ENCODE measurements around the gene VPS26C. TPM values are rescaled to one million over a fixed set of nuclear protein-coding genes. Genes with fewer than 3 reads are reported as not detected.

Gene VPS26C
- total RNA-seq, 1 experiment from 2014 or later, result 41.4 TPM

DNA sequence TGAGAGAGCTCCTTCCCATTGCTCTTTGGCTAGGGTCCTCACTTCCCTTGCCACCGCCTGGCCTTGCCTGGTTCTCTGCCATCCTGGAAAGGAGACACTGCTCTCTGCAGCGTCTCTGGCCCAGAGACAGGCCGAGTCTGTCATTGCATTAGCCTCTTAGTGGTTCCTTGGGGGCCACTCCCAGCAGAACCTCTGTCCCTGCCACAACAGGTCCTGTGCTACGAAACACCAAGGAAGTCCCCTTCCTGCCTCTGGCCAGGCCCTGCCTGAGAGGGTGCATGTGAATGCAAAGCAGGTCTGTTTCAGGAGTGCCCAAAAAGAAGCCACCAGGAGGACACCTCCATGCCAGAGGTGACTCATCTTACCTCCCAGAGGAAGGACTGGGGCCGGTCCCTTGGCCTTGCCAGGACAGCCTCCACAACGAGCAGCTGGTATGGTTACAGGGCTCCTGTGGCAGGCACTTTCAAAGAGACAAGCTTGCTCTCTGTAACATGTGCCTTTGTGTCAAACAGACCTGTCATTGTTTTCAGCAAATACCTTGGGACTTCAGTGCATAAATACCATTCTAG is 59.6 kb downstream of the VPS26C start:
- no peak for DNase-seq (ENCODE audit: extremely low read depth, low read depth)

DNA sequence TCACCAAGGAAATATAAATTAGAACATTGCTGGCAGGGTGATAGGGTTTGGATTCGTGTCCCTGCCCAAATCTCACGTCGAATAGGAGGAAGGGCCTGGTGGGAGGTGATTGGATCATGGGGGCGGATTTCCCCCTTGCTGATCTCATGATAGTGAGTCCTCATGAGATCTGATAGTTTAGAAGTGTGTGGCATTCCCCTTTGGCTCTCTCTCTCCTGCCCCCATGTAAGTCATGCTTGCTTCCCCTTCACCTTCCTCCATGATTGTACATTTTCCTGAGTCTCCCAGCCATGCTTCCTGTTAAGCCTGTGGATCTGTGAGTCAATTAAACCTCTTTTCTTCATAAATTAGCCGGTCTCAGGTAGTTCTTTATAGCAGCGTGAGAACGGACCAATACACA is 60.6 kb downstream of the VPS26C start:
- DNase-seq (ENCODE audit: extremely low read depth, low read depth), result no peak

DNA sequence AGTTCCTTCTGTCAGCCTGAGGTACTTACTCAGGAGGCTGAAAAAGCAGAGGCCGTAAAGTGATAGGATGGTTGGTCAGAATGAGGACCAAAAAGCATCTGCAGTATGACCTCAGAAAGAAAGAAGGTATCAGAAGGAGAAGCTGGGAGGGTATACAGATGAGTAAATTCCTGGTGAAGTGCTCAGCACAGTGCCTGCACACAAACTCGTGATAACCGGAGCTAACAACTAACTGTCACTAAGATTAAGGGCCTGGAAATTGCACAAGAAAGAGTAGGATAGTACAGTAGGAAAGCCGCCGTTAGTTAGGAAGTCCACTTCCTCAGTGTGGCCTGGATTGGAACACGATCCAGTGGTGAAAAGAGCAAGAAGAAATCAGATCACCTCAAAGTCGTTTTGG is 62.6 kb downstream of the VPS26C start:
- no peak for DNase-seq (ENCODE audit: extremely low read depth, low read depth)

DNA sequence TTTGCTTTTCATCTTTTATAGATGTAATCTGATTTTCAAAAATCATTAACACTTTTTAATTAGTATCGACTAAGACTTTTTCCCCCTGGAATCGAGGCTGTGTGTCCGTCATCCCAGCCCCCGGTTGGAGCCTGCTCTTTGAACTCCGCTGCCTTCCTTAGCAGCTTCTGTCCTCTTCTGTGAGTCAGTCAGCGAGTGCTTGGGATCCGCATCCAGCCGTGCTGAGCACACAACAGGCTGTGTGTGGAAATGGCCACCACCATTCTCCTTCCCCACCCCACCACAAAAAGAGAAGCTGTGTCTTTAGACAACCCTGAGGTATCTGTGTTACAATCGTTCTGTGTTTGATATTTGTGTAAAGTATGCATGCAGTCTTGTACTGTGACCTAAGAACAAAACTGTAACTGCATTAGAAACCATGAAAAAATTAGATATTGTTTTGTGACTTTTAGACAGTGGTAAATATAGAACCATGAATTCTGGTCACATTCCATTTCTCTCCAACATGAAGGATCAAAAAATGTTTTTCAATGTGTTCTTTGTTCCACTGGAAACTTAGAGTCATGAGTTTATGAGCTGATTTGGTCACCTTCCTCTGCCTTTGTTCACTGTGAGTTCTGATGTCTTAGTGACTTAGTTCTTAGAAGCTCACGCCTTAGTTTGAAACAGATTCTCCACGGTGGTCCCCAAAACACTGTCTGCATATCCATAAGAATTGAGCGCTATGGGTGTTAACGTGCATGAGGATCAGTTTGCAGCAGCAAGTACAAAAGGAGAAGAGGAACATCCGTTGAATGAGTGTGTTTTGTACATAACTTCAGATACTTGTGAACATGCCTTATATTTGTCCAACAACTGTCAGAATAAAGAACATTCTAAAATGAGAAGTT is 64.7 kb downstream of the VPS26C start:
- DNase-seq (ENCODE audit: extremely low read depth, low read depth), result no peak

DNA sequence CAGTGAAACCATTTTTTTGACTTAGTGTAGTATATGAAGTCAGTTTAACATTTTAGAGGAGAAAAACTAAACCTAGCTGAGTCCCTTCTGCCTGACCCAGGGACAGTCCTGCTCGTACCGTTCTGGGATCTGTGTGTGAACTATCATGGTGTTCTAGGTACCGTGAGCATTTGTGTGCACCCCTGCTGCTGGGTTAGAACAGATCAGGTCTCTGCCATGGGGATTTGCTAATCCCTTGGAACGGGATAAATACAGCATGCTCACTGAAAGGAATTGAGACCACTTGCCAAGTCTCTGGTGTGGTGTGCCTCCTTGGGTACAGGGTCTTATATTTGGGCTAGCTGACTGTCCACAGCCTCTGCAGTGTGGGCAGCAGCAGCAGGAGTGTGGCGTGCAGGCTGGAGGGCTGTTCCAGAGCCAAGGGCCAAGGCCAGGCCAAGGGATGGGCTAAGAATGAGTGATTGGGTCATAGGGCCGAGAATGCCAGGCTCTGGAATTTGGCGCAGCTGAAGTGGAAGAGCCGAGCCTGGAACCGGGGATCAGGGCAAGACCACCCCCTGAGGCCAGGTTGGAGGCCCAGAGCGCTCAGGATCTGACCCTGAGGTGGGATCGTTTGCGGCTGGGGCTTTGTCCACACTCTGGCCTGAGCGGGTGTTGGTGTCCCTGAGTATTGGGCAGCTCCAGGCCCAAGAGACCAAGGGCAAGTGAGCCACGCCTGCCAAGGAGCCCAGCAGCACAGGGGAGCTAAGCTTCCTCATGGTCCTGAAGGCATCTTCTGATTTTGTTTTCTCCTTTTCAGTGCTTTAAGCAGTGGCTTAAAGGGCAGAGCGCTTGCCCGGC is 66.3 kb downstream of the VPS26C start:
- no peak for DNase-seq (ENCODE audit: extremely low read depth, low read depth)

DNA sequence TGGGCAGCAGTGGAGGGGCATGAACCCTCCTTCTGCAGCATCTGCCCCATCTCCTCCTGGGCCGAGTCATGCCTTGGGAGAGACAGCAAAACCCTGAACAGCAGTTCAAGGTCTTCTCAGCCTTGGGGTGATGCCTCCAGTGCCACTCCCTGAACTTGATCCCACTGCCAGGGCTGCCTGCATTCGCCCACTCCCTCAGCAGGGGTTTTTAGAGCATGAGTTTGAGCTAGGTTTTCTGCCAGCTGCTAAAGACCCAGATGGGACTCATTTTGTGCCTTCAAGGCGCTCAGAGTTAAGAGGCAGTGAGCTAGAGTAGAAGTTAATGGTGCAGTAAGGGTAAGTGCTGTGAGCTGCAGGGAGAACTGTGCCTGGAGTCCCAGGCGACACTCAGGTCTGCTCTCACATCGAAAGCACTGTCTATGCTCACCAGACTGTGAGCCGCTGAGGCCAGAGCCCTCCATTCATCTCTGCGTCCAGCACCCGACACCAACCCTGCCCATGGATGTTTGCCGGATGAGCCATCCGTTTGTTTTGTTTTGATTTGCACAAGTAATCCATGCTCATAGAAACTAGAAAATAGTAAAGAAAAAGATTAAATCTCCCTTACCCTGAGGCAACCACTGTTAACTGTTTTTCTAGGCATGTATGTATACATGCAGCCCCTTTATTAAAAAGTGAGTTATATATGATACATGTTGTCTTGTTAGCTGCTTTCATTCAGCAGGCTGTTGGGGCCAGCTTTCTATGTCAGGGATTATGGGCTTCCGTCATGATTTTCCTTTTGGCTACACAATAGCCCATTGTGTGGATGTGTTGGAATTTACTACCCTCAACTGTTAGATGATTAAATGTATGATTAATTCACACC is 67.8 kb downstream of the VPS26C start:
- DNase-seq (ENCODE audit: extremely low read depth, low read depth), result no peak

DNA sequence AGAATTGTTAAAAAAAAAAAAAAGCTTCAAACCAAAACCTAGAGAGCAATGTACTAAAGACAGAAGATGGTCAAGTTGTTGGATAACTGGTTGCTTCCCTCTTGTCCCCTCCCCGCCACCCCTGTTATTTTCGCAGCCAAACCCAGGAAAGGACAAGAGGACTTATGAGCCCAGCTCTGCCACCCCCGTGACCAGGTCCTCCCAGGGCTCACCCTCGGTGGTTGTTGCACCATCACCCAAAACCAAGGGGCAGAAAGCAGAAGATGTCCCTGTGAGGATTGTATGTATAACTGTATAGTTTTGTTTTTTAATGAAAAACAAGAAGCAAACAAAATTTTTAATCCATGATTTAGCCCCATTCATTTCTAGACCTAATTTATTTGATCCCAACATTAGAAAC is 69.4 kb downstream of the VPS26C start:
- DNase-seq (ENCODE audit: extremely low read depth, low read depth), result no peak

DNA sequence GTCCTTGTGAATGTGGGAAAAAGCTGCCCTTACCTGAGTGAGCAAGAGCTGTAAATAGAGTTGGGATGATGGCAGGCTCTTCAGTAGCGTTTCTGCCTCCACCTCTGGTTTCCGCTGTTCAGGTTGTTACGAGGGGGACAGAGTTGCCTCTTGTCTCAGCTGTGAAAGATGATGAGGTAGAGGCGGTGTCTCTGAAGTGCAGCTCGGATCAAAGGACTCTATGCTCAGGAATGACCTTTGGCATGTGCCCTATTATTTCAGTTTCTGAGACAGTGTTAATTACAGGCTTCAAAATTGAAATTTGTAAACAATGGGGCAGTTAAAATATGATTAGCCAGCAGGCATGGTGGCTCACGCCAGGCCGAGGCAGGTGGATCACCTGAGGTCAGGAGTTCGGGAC is 70.3 kb downstream of the VPS26C start:
- no peak for DNase-seq (ENCODE audit: extremely low read depth, low read depth)

DNA sequence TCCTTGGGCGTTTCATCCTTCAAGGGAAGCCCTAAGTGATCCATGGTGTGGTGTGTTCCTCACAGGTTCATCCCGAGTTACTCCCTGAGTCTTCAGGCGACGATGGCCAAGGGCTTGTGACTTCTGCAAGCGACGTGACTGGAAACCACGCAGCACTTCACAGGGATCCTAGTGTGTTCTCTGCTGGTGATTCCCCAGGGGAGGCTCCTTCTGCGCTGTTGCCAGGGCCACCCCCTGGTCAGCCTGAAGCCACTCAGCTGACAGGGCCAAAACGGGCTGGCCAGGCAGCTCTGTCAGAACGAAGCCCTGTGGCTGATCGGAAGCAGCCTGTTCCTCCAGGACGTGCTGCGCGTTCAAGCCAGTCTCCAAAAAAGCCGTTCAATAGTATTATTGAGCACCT is 71.5 kb downstream of the VPS26C start:
- no peak for DNase-seq (ENCODE audit: extremely low read depth, low read depth)

DNA sequence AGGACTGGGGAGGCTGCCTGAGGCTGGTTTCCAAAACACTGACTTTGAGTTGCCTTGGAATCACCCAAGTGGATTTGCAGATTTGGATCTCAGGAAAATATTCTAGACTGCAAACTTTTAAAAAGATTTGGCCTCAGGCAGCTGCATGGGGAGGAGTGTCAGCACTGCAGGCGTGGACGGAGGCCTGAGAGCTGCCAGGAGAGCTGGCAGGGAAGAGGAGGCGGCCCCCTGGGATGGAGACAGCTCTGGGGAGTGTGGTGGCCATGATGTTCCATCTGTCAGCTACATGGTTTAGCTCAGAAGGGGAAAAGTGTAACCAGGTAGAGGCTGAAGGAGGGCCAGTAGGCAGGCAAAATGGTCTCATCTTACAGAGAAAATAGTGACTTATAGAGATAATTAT is 72.1 kb downstream of the VPS26C start:
- no peak for DNase-seq (ENCODE audit: extremely low read depth, low read depth)

DNA sequence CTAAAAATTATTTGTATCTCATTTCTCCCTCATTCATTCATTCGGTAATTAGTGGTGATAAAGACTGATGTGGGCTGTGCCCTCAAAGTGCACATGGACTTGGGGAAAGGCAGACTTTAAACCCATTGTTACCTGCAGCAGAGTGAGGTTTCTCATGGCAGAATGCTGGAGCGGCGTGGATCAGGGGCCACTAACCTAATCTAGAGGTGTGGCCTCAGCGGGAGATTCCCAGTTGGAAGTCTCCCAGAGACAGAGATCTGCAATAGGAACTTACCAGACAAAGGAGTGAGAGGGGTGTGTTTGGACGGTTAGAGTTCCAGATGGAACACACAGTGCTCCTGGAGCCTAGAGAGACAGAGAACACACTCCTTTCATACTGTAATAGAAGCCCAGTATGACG is 73.5 kb downstream of the VPS26C start:
- DNase-seq (ENCODE audit: extremely low read depth, low read depth), result no peak

DNA sequence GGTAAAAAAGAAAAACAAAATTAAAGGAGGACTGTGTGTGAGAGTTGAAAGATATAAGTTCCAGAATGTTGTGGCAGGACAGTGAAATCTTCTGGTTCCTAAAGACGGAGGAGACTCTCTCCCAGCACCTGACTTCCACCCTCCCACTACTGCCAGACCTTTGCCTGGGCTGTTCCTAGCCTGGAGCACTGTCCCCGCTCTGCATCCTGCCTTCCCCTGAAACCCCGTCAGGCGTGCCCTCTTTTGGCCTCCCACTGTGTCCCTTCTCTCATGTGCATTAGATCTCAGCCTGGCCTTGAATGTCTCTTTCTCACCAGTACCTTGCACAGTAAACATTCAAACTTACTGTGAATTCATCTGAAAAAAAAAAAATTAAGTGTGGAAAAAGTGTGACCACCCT is 74.1 kb downstream of the VPS26C start:
- DNase-seq (ENCODE audit: extremely low read depth, low read depth), result no peak

DNA sequence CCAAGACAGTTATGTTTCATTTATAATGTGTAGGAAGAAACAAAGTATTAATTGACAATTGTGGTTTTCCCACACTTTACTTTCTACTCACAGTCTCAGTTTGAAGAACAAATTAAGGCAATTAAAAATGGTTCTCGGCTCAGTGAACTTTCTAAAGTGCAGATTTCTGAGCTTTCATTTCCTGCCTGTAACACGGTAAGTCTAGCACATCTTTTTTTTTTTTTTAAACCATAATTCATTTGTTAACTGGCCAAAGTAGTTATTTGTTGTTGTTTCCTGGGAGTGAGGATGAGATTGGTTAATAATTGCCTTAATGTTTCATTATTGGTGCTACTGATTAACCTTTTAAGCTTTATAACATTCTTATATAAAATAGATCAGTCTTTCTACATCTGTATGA is 75.1 kb downstream of the VPS26C start:
- DNase-seq (ENCODE audit: extremely low read depth, low read depth), result no peak

DNA sequence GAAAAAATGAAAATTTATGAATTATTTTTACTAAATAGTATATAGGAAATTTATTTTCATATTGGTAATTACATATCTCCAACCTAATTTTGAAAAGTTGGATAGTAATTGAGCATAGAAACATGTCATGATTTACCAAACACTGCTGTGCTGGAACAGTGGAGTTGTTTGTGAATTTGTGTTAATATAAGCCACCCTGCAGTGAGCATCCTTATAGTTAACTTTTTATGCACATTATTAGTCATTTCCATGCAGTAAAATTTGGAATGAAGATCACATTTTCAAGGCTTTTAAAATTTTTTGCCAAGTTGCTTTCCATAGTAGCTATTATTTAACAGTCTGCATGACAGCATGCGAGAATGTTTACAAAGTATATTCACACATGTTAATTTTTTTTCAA is 78.3 kb downstream of the VPS26C start:
- DNase-seq (ENCODE audit: extremely low read depth, low read depth), result no peak

DNA sequence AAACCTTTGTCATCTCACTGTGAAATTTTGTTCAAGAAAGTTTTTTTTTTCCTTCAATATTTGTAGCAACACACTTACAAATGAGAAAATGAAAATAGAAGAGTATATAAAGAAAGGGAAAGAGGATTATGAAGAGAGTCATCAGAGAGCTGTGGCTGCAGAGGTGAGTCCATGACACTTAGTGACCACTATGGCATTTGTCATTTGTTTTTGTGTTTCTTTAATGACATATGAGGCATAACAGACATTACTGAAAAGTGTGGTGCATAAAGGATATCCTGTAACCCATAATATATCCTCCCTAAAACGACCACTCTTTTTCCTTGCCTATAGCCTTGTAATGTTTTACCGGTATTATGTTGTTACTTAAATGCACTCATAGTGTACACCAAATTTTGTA is 80.2 kb downstream of the VPS26C start:
- no peak for DNase-seq (ENCODE audit: extremely low read depth, low read depth)

DNA sequence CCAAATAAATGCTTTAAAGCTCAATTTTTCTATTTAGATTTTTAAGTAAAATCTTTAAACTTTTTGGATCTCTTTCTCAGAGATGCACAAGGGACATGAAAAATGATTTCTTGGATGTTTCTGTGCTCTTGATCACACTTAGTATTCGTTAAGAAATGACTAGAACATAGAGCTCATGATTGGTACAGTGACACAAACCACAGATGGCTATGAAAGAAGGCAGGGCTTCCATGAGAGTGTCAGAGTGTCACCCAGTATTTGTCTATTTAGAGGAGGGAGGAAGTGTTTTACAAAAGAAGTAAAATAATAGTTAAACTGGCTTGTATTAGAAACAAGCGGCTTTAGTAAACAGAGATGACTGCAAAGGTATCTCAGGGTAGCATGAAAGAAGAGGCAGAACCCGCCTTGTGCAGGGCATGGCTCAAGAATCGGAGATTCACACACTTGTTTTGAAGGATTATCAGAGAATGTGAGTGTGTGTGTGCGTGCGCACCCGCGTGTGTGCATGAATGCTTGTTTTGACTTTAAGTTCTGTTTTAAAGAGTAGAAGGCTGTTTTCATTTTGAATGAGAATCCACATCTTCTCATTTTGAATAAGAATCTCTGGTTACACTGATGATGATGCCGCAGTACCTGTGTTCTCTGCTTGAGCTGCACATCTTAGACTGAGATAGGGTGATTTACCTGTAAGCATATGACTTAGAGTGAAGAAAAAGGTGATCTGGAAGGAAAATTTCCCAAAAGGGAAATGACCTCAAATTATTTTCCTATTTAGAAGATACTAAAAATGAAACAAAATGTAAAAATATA is 82.1 kb downstream of the VPS26C start:
- DNase-seq (ENCODE audit: extremely low read depth, low read depth), result no peak

DNA sequence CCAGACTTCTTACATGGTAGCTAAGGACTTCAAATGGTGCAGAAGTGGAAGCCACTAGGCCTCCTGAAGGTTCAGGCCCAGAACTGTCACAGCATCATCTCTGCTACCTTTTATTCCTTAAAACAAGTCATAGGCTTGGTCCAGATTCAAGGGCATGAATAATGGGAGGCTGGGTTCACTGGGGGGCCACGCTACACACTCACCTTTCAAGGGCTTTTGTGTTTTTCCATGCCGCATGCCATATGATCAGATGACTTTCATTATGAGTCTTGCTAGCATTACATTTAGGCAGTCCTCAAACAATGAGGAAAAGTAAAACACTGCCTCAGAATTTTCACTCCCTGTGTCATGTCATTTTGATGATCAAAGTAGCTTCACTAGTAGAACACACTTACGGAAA is 83.4 kb downstream of the VPS26C start:
- DNase-seq (ENCODE audit: extremely low read depth, low read depth), result no peak

DNA sequence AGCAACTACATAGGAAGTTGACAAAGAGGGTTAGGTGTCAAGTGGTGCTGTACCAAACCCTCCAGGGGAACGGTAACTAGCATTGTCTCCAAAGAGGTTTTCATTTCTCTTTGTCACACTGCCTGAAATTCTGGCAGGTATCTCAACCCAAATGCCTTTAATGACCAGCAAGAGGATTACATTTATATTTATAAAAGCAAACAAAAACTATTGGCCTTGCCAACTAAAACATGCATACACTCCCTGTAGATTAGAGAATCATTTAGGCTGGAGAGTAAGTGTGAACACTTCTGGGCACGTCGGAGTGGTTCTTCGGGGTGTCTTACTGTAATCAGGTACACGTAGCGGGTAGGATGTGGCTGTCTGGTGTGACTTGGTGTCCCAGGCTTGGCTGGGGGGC is 84.9 kb downstream of the VPS26C start:
- DNase-seq (ENCODE audit: extremely low read depth, low read depth), result no peak

DNA sequence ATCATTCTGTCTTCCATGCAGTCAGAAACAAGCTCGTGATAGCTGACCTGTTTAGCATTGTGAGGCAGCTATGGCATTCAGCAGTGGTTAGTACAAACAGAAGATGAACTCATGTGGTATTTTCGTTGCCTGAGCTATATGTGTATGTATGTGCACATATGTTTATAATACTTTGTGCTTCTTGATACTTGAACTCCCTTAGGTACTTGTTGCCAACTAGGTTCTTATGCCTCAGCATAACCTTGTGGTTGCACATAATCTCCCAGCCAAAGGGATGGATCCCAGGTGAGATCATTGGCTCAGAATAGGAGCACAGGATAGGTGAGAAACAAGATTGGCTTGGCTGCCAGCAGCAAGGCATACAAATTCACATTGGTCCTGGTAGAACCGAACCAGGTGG is 86.1 kb downstream of the VPS26C start:
- no peak for DNase-seq (ENCODE audit: extremely low read depth, low read depth)

DNA sequence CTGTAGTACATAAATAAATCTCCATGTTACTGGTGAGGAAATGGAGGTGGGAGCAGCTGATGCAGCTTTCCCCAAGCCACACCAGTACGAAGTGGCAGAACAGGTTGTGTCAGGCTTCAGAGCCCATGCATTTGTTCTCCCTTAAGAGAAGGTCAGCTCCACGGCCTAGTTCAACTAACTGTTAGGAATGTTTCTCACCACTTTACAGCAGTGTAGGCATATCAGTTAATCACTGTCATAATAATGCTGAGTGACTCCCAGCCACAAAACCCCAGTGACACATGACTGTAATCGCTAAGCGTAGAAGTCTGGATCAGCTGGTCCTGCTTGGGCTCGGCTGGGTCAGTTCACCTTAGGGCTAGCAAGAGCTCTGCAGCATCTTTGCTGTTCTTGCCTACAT is 90.4 kb downstream of the VPS26C start:
- DNase-seq (ENCODE audit: extremely low read depth, low read depth), result no peak

Data from NCI-H460 (cell line).